Stimulated activated naive CD8-positive, alpha-beta T cell treated with anti-CD3 and anti-CD28 coated beads, Interleukin-15, amount 100 ng/mL, for 72 hours (primary cell): ENCODE data around the gene THSD4.
"Not testable (repeated sequence)": the region's sequence is repeated elsewhere in the genome, so short reads cannot be mapped to it uniquely, and the experiment has no call there.

Experiments
- ATAC-seq: fragments of 150-1000 bp; cut with Tn5 transposase; 2 replicates; pipeline ENCODE4 v1.10.0; 2021; ENCODE audit warnings: mild to moderate bottlenecking, moderate library complexity
- DNase-seq, 2 donors: peaks; one replicate each; pipeline ENCODE4 v3.0.0; 2021 to 2022
- H3K27ac Mint-ChIP-seq, 2 donors: one replicate each; pipeline ENCODE4 v1.8.0; 2022; ENCODE audit warnings: mild to moderate bottlenecking in 2 of 2, mixed read lengths in 2 of 2, moderate library complexity in 2 of 2
- H3K27me3 Mint-ChIP-seq: one replicate; pipeline ENCODE4 v1.8.0; 2022; ENCODE audit warnings: mixed read lengths
- H3K4me1 Mint-ChIP-seq: one replicate; pipeline ENCODE4 v1.8.0; 2022; ENCODE audit warnings: mild to moderate bottlenecking, mixed read lengths
- H3K4me3 Mint-ChIP-seq, 2 donors: one replicate each; pipeline ENCODE4 v1.8.0; 2022; ENCODE audit warnings: mild to moderate bottlenecking in 2 of 2, mixed read lengths in 2 of 2, moderate library complexity in 1 of 2
- H3K9me3 Mint-ChIP-seq, 2 donors: one replicate each; pipeline ENCODE4 v1.8.0; 2022; ENCODE audit warnings: mixed read lengths in 2 of 2

The THSD4 gene

DNA sequence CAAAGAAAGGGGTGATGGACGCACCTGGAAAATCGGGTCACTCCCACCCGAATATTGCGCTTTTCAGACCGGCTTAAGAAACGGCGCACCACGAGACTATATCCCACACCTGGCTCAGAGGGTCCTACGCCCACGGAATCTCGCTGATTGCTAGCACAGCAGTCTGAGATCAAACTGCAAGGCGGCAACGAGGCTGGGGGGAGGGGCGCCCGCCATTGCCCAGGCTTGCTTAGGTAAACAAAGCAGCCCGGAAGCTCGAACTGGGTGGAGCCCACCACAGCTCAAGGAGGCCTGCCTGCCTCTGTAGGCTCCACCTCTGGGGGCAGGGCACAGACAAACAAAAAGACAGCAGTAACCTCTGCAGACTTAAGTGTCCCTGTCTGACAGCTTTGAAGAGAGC lies 59.1 kb downstream of the THSD4 start:
- not testable (repeated sequence) for ATAC-seq, DNase-seq, H3K27ac Mint-ChIP-seq, H3K4me3 Mint-ChIP-seq, H3K4me1 Mint-ChIP-seq, H3K27me3 Mint-ChIP-seq
- peaks cover 8 to 11% of the 10 kb centered on the region in 2 donors for H3K9me3 Mint-ChIP-seq

DNA sequence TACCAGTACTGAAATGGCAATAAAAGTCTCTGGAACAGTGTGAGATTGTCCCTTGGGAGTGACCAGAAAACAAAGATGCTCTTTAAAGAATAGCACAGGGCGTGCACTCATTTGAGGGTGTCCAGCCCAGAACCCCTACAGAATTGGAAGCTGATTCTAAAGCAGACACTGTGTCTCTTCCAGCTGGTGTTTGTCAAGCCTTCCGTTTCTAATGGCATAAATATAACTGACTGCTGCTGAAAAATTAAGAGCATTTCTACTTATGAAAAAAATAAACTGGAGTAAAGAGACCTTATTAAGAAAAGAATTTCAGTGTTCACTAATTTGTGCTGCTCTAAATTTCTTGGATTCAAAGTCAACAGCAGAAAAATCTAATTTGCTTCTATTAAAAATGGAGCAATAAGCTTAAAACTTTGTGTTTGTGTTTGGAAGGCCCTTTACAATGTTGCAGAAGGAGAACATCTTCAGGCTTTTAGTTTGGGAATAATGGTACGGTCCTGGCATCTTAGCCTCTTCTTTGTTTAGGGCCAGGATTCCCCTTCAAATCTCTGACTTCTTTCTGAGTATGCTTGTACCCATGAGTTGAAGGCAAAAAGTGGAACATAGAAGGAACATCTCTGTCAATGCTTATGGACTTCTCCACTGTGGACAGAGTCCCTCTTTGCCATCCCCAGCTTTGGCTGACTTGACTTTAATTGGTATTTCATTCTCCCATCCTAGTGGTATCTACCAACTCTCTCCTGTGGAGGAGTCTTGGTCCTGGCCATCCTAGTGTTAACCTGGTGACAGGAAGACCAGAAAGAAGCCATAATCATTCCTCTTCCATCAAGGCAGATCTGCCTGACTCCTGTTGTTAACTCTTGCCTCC lies 65.9 kb downstream of the THSD4 start:
- H3K4me3 Mint-ChIP-seq, result no peak overlapping the region
- no peak for DNase-seq
- no peaks in the 10 kb centered on the region for H3K9me3 Mint-ChIP-seq
- no peak overlapping the region for H3K27ac Mint-ChIP-seq
- ATAC-seq, result no peak
- no peaks in the 10 kb centered on the region for H3K4me1 Mint-ChIP-seq
- H3K27me3 Mint-ChIP-seq, result no peaks in the 10 kb centered on the region

DNA sequence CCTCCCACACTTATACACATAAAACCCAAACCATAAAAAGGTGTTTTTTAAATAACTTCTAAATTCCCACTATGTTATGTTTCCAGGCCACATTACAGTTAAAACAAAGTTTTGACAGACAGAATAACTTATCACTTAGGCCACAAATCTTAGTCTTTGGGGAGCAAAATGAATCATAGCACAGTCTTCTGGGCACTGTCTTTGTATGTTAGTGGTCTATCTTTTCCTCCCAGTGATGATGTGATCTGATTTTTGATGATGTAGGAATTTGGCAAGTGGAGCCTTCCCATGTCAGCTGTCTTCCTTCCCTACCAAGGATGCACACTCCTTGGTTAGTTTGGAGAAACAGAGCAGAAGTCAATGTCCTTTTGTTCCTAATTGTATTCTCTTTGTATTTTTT lies 67.3 kb downstream of the THSD4 start:
- Mint-ChIP-seq H3K9me3 (no peaks in the 10 kb centered on the region), H3K27ac (no peak overlapping the region), H3K27me3 (no peaks in the 10 kb centered on the region), H3K4me3 (no peak overlapping the region), H3K4me1 (no peaks in the 10 kb centered on the region)
- ATAC-seq, result peak; percentile 40
- DNase-seq, result no peak

DNA sequence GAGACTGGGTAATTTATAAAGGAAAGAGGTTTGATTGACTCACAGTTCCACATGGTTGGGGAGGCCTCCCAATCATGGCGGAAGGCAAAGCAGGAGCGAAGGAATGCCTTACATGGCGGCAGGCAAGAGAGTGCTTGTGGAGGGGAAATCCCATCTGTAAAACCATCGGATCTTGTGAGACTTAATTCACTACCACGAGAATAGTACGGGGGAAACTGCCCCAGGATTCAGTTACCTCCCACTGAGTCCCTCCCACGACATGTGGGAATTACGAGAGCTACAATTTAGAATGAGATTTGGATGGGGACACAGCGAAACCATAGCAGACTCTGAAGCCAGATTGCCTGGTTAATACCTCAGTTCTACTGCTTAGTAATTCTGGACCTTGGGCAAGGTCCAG lies 67.8 kb downstream of the THSD4 start:
- no peaks in the 10 kb centered on the region for H3K9me3 Mint-ChIP-seq
- H3K27ac Mint-ChIP-seq, result no peak overlapping the region
- H3K27me3 Mint-ChIP-seq, result no peaks in the 10 kb centered on the region
- ATAC-seq, result no peak
- no peaks in the 10 kb centered on the region for H3K4me1 Mint-ChIP-seq
- H3K4me3 Mint-ChIP-seq, result no peak overlapping the region
- no peak for DNase-seq

DNA sequence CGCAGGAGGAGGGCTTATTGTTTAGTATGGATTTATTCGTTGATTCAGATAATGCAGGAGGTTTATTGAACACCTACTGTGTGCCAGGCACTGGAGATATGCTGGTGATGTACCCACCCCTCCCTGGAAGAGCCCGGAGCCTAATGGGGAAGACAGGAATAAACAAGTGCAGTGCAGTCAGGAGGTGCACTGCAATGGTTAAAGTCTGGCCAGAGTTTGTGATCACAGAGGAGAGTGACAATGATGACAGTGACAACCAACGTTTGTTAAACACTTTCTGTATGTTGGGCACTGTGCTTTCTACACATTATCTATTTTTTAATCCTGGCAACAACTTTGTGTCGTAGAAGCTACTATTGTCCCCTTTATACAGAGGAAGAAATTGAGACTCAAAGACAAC lies 70.4 kb downstream of the THSD4 start:
- Mint-ChIP-seq H3K4me1 (no peaks in the 10 kb centered on the region), H3K27me3 (no peaks in the 10 kb centered on the region), H3K4me3 (no peak overlapping the region), H3K27ac (no peak overlapping the region), H3K9me3 (no peaks in the 10 kb centered on the region)
- no peak for DNase-seq
- ATAC-seq, result no peak

DNA sequence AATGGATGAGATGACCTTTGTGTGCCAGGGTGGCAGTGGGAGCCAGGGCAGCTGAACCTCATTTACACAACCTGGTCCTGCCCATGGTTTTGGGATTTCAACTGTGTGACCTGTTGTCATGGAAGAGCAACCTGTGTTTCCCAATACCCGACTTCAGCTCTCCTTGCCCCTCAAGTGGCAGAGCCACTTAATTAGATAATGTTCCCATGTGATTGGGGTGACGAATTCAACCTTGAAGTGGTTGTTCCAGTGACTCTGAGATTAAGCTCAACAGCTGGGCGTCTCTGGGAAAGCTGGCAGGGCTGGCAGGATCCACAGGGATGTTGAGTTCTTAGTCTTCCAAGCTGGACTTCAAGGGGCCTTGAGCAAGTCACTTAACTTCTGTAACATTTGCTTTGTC lies 71.0 kb downstream of the THSD4 start:
- DNase-seq, result no peak
- Mint-ChIP-seq H3K9me3 (no peaks in the 10 kb centered on the region), H3K4me3 (no peak overlapping the region), H3K27me3 (no peaks in the 10 kb centered on the region), H3K4me1 (no peaks in the 10 kb centered on the region), H3K27ac (no peak overlapping the region)
- no peak for ATAC-seq

DNA sequence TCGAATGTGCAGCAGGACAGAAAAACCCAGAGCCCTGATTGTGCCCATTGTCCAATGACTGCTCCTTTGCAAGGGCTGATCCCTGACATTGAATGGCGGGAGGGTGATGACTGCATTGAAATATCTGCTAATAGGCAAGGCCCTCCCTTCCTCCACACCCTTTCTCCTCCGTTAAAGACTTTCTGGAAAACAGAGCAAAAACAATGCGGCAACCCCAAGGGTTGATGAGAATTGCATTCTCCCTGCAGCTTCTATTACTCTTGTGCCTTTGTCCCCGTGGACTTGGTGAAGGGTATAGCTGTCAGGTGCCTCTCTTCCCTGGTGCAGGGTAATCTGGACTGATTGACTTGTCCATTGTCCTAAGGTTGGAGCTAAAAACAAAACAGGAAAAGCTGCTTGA lies 71.8 kb downstream of the THSD4 start:
- Mint-ChIP-seq H3K27ac (no peak overlapping the region), H3K4me1 (no peaks in the 10 kb centered on the region), H3K27me3 (no peaks in the 10 kb centered on the region), H3K4me3 (no peak overlapping the region), H3K9me3 (no peaks in the 10 kb centered on the region)
- no peak for DNase-seq
- no peak for ATAC-seq

DNA sequence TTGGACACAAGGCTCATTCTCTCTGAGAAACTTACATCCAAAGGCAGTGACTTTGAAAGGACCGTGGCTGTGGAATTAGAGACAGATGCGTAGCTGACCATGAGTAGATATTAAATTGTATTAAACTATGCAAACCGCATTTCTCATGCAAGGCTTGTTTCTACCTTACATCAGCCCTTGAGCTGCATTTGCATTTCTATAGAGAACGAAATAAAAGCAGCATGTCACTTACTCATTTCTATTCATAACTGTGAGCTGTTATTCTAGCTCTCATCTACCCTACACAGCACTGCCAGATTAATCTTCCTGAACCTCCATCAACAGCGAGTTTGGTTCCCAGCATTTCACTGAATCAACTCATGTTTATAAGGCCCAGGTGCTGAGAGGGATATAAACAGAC lies 72.3 kb downstream of the THSD4 start:
- Mint-ChIP-seq H3K4me1 (no peaks in the 10 kb centered on the region), H3K9me3 (no peaks in the 10 kb centered on the region), H3K27me3 (no peaks in the 10 kb centered on the region), H3K4me3 (no peak overlapping the region), H3K27ac (no peak overlapping the region)
- ATAC-seq (no peak), DNase-seq (no peak)

DNA sequence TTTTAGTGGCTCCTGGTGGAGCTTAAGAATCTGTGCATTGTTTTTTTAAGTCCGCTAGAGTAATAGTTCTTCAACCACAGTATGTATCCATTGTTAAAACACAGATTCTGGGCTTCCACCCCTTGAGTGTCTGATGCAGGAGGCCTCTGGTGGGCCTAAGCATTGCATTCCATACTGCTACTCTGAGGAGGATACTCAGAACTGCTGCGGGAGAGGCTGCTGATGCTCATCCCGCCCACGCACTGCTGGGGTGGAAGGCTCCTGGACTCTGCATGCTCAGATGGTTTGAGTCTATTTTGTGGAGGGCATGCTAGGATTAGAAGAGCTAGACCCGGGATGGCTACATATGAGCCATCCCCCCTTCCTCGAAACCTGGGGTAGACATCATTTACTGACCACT lies 74.4 kb downstream of the THSD4 start:
- H3K27ac Mint-ChIP-seq, result peak overlapping the region in 1 of 2 donors; percentile 24
- no peak for ATAC-seq
- H3K4me1 Mint-ChIP-seq, result no peaks in the 10 kb centered on the region
- H3K9me3 Mint-ChIP-seq, result no peaks in the 10 kb centered on the region
- H3K27me3 Mint-ChIP-seq, result no peaks in the 10 kb centered on the region
- H3K4me3 Mint-ChIP-seq, result no peak overlapping the region
- DNase-seq, result no peak

DNA sequence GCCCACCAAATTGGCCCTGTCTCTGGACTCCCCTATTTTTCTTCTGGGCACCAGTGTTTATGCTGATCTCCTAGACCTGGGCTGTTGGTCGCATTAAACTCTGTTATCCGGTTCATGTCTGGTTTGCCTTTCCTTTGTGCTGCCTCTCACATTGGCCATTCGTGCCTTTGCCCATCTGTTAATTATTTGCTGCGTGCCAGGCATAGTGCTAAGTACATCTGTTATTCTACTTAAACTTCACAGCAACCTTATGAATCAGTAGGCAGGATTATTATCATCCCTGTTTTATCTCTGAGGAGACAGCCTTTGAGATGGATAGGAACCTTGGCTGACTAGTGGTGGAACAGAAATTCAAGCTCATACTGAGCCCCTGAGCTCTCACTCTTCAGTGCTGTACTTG lies 76.0 kb downstream of the THSD4 start:
- H3K27ac Mint-ChIP-seq, result no peak overlapping the region
- H3K9me3 Mint-ChIP-seq, result peaks cover 0 to 3% of the 10 kb centered on the region in 2 donors
- H3K27me3 Mint-ChIP-seq, result no peaks in the 10 kb centered on the region
- H3K4me3 Mint-ChIP-seq, result no peak overlapping the region
- no peaks in the 10 kb centered on the region for H3K4me1 Mint-ChIP-seq
- ATAC-seq (no peak), DNase-seq (no peak)

DNA sequence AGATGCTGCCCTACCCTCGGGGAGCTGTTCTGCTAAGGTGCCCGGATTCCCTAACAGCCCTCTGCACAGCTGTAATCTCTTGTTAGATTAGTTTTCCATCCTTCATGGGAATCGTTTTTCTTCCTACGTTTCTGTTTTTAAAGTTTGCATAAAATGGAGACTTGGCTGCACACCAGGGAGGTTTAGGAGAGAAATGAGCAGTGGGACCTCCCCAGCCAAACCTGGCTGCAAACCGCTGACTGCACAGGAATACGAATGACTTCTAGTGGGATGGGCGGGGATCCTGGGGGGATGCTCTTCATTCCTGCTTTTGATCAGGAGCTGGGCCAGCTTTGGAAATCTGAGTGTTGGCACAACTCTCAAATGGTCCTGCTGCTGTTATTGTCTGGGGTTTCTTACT lies 77.5 kb downstream of the THSD4 start:
- ATAC-seq, result no peak
- Mint-ChIP-seq H3K4me1 (no peaks in the 10 kb centered on the region), H3K9me3 (peaks cover 0 to 7% of the 10 kb centered on the region in 2 donors), H3K27ac (no peak overlapping the region), H3K27me3 (no peaks in the 10 kb centered on the region), H3K4me3 (no peak overlapping the region)
- no peak for DNase-seq

DNA sequence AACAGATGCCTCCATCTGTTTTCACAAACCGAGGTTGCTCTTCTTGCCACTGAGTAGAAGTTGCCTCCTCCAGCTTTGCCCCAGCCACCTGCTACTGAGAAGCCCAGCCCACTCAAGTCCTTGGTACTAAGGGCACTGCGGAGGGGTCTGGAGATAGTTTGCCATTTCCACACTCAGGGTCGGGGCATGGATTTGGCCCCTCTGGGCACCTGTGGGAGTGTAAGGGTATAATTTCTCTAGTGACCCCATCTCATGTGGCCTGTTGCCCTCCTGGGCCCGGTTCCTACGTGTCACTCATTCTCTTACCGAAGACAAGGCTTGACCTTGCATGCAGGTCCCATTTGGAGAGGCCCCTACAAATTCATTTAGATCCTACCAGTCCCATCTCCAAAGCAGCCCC lies 79.0 kb downstream of the THSD4 start:
- peaks cover 3 to 10% of the 10 kb centered on the region in 2 donors for H3K9me3 Mint-ChIP-seq
- no peaks in the 10 kb centered on the region for H3K4me1 Mint-ChIP-seq
- H3K27me3 Mint-ChIP-seq, result no peaks in the 10 kb centered on the region
- no peak overlapping the region for H3K27ac Mint-ChIP-seq
- DNase-seq (no peak), ATAC-seq (no peak)
- H3K4me3 Mint-ChIP-seq, result no peak overlapping the region

DNA sequence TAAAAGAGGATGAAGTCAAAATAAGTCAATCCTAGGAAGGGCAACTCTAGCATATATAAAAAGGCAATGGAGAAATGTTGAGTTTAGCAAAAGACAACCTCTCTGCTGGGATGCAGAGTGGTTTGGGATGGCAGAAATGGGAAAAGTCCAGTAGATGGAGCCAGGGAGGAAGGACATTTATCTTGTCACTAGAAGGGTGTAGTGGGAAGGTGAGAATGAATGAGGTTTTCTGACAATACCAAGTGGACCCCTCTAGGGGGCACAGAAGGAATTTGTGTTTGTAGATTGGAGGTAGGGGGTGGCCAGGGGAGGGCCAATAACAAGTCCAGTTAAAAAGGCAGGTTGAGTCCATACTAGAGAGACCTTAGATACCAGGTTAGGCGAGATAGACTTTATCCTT lies 80.0 kb downstream of the THSD4 start:
- DNase-seq (no peak), ATAC-seq (no peak)
- H3K27me3 Mint-ChIP-seq, result no peaks in the 10 kb centered on the region
- H3K4me3 Mint-ChIP-seq, result no peak overlapping the region
- peaks cover 9 to 18% of the 10 kb centered on the region in 2 donors for H3K9me3 Mint-ChIP-seq
- no peaks in the 10 kb centered on the region for H3K4me1 Mint-ChIP-seq
- H3K27ac Mint-ChIP-seq, result peak overlapping the region in 1 of 2 donors; percentile 27

DNA sequence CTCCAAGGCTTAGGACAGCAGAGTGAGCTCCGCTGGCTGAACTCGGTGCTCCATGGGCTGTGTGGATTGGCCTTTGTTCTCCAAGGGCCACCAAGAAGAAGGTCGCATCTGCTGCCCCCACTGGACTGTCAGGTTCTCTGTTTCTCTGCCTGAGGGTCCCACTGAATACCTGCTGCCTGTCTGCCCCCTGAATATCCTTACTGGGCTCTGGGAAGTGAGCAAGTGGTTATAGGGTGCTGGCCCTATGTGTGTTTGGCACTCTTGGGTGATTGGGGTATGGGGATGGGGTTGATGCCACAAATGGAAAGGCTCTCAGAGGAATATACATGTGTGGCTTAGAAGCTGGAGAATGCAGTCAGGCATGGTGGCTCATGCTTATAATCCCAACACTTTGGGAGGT lies 82.3 kb downstream of the THSD4 start:
- Mint-ChIP-seq H3K27ac (no peak overlapping the region), H3K9me3 (peaks cover 9 to 18% of the 10 kb centered on the region in 2 donors), H3K4me3 (no peak overlapping the region), H3K27me3 (no peaks in the 10 kb centered on the region), H3K4me1 (no peaks in the 10 kb centered on the region)
- ATAC-seq (no peak), DNase-seq (no peak)

DNA sequence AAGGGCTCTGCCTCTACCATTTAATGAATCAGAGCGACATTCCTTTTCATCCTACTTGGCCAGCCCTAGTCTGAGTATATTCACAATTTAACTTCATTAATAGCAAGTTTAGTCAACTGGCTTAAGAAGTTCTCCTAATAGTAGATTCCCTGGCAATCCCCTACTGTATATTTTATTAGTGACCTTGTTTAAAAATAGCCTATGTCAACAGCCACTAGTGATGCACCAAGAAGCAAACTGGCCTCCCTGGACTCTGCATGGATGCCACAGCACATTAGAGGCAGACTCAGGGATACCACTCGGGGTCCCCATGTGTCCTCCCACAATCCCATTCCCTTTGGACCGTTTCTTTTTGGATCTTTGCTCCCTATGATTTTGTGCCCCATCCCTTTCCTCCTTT lies 83.6 kb downstream of the THSD4 start:
- no peak overlapping the region for H3K27ac Mint-ChIP-seq
- DNase-seq (no peak), ATAC-seq (no peak)
- no peak overlapping the region for H3K4me3 Mint-ChIP-seq
- no peaks in the 10 kb centered on the region for H3K27me3 Mint-ChIP-seq
- H3K9me3 Mint-ChIP-seq, result peaks cover 9 to 18% of the 10 kb centered on the region in 2 donors
- no peaks in the 10 kb centered on the region for H3K4me1 Mint-ChIP-seq

DNA sequence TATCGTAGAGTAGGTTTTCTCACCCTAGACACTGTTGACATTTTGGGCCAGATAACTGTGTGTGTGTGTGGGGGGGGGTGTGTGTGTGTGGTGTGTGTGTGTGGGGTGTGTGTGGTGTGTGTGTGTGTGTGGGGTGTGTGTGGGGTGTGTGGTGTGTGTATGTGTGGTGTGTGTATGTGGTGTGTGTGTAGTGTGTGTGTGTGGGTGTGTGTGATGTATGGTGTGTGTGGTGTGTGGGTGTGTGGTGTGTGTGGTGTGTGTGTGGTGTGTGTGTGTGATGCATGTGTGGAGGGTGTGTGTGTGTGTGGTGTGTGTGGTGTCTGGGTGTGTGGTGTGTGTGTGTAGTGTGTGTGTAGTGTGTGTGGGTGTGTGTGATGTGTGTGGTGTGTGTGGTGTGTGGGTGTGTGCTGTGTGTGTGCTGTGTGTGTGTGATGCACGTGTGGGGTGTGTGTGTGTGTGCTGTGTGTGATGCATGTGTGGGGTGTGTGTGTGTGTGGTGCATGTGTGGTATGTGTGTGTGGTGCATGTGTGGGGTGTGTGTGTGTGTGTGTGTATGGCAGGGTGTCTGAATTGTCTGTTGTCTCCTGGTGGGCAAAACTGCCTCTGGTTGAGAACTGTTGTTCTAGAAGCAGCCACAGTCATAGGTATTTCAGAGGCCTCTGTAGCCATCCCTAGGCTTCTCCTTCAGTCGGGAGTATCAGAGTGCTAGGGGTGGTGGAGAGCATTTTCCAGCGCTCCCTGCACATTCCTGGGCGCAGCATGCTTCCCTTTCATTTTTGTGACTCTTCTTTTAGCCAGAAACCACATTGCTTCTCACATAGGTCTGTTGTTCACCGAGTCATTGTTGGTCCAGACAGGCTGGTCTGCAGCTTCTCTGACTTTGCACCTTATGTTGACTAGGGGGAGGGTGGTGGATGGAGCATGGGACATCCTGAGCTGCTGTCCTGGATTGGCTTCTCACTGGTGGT lies 84.4 kb downstream of the THSD4 start:
- peaks cover 9 to 18% of the 10 kb centered on the region in 2 donors for H3K9me3 Mint-ChIP-seq
- ATAC-seq (peak; percentile 26), DNase-seq (no peak)
- H3K4me1 Mint-ChIP-seq, result no peaks in the 10 kb centered on the region
- no peaks in the 10 kb centered on the region for H3K27me3 Mint-ChIP-seq
- no peak overlapping the region for H3K4me3 Mint-ChIP-seq
- H3K27ac Mint-ChIP-seq, result no peak overlapping the region
